Myocyte (in vitro differentiated cells): ENCODE results near the gene CDH13. TPM values are rescaled to one million over a fixed set of nuclear protein-coding genes. Genes with fewer than 3 reads are reported as not detected.

Source experiments
- DNase-seq: peaks from one replicate; pipeline ENCODE4 v3.0.0-alpha.2; 2012; ENCODE audit warnings: low read depth
- total RNA-seq: library from RNA; depleted of rRNA; stranded (reverse); fragments of >200 nt; gene quantifications from 2 replicates; pipeline ENCODE4 v1.2.3, GENCODE V29; 2014

The CDH13 gene
- total RNA-seq, 1 donor from 2014 or later: 160 TPM

- no peak for DNase-seq
These were observed 57.5 kb downstream of the CDH13 start for GRCh38 chr16:82684256-82684655.

GRCh38 chr16:82685526-82685925 lies 58.8 kb downstream of the CDH13 start:
- no peak for DNase-seq

- peak; percentile 32 for DNase-seq
These were observed 67.6 kb downstream of the CDH13 start for GRCh38 chr16:82694239-82694874.

- DNase-seq: no peak
These were observed 69.0 kb downstream of the CDH13 start for GRCh38 chr16:82695806-82696205.

GRCh38 chr16:82699260-82699659 lies 72.5 kb downstream of the CDH13 start:
- DNase-seq: no peak

GRCh38 chr16:82699711-82700495 lies 73.1 kb downstream of the CDH13 start:
- DNase-seq: peak; percentile 64

- no peak for DNase-seq
These were observed 73.9 kb downstream of the CDH13 start for GRCh38 chr16:82700541-82701235.

- peak; percentile 21 for DNase-seq
These were observed 74.7 kb downstream of the CDH13 start for GRCh38 chr16:82701442-82701955.

- no peak for DNase-seq
These were observed 76.4 kb downstream of the CDH13 start for GRCh38 chr16:82703161-82703560.

- DNase-seq: peak; percentile 52
These were observed 77.4 kb downstream of the CDH13 start for GRCh38 chr16:82703871-82704768.

GRCh38 chr16:82709987-82710386 lies 83.2 kb downstream of the CDH13 start:
- DNase-seq: no peak

GRCh38 chr16:82713778-82714177 lies 87.0 kb downstream of the CDH13 start:
- DNase-seq: no peak

- no peak for DNase-seq
These were observed 88.4 kb downstream of the CDH13 start for GRCh38 chr16:82715160-82715559.

- DNase-seq: no peak
These were observed 89.1 kb downstream of the CDH13 start for GRCh38 chr16:82715833-82716232.

- no peak for DNase-seq
These were observed 89.6 kb downstream of the CDH13 start for GRCh38 chr16:82716361-82716855.

- no peak for DNase-seq
These were observed 93.6 kb downstream of the CDH13 start for GRCh38 chr16:82720414-82720813.

GRCh38 chr16:82726306-82726705 lies 99.5 kb downstream of the CDH13 start:
- DNase-seq: no peak

GRCh38 chr16:82728901-82729300 lies 102.1 kb downstream of the CDH13 start:
- no peak for DNase-seq

GRCh38 chr16:82730901-82731300 lies 104.1 kb downstream of the CDH13 start:
- no peak for DNase-seq

- no peak for DNase-seq
These were observed 105.7 kb downstream of the CDH13 start for GRCh38 chr16:82732461-82732860.

GRCh38 chr16:82735186-82735585 lies 108.4 kb downstream of the CDH13 start:
- DNase-seq: peak; percentile 76
